Cardiac septum (tissue), 1 donor: Measurements from ENCODE around the gene CARD9. TPM values are rescaled to one million over a fixed set of nuclear protein-coding genes. Genes with fewer than 3 reads are reported as not detected.
"Not testable (repeated sequence)": the region's sequence is repeated elsewhere in the genome, so short reads cannot be mapped to it uniquely, and the experiment has no call there.

ENCODE experiments used
- DNase-seq: peaks from one replicate; pipeline ENCODE4 v3.0.0-alpha.2; 2020; ENCODE audit warnings: low spot score
- intact Hi-C: fragments of 100-400 bp; cut with DNase I; formaldehyde crosslinking; loops from one replicate; pipeline ENCODE4 v1.14.0; 2022
- long read RNA-seq: library from polyadenylated mRNA; unstranded; transcript quantifications from one replicate; pipeline ENCODE4 v2.0.0, GENCODE V29; 2021
- total RNA-seq: library from RNA; stranded (reverse); fragmentation: NEBNext Ultra II Directional; extraction: Animal tissue kit (Norgen Biotek cat#: 25700); gene quantifications from one replicate; pipeline ENCODE4 v1.2.1, GENCODE V29; 2021
- donor health status: DM: no; HTN: no; CAD: no.

CARD9 gene
- total RNA-seq: 0.70 TPM
- long read RNA-seq, partial matches to known transcripts: 0 of 2 reads
- long read RNA-seq, other reads (novel, unspliced or antisense): 1 of 2 reads

DNA sequence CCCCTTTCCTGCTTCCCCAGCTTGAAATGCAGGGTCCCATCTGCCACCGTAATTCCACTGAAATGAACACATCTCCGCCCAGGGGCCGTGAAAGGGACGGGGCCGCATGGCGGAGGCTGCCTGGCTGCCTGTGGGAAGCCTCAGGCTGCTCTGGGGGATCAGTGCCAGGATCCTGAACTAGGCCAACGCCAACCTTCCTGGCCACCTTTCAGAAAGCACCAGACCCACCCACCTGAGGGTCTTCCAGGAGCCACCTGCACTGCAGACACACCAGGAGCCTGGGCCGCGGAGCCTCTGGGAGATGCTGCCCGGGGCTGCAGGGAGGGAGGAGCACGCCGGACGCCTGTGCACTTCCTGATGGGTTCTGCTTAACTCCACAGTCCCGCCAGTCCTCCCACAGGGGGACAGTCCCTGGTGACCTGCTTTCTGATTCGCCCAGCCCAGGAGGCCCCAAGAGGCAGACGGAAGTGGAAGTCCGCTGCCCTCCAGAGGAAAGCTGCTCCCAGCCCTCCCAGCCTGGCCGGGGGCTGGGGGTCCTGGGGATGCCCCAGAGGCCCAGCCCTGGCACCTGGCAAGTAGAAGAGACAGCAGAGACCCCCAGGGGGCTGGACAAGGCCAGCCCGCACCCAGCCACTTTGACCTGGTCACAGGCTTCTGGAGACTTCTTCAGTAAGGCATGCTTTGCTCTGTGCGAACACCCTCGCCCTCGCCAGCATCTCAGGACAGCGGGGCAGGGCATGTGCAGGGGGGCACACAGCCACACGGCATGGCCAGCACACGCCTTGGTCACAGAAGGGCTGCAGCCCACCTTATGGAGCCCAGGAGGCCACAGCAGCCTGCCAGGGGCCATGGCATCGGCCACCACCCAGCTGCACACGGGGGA, at the start of gene CARD9:
Gene CARD9, minus strand, starts transcription at position 370 of the 883 bp plus-strand sequence. CDS start 1,591 bp downstream, outside the sequence.
- no peak for DNase-seq

GRCh38 chr9:136422876-136423275, 49.4 kb upstream of the CARD9 start:
- intact Hi-C loops: no loop called here
- no peak for DNase-seq

More for the DNA sequence above, at the start of gene CARD9:
- intact Hi-C loops: no loop called here

- DNase-seq: no peak
- intact Hi-C loops: no loop called here
Measured at GRCh38 chr9:136421791-136422190, 48.3 kb upstream of the CARD9 start.

DNA sequence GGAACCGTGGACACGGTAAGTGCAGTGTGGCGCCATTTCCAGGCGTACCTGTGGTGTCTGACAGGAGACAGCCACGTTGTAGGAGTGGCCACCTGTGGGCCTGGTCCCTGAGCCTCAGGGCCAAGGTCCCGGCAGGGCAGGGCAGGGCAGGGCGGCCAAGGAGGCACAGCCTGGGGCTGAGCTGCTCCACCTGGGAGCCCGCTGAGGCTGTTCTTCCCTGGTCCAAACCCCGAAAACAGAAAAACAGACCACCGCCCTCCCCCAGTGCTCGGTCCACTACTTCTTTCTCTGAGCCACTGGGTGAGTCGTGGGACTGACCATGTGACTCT, 45.6 kb upstream of the CARD9 start:
- intact Hi-C loops: no loop called here
- DNase-seq: no peak

GRCh38 chr9:136418182-136419091, 45.0 kb upstream of the CARD9 start:
- DNase-seq: no peak
- intact Hi-C loops: no loop called here

GRCh38 chr9:136416914-136417313, 43.4 kb upstream of the CARD9 start:
- intact Hi-C loops: no loop called here
- no peak for DNase-seq

DNA sequence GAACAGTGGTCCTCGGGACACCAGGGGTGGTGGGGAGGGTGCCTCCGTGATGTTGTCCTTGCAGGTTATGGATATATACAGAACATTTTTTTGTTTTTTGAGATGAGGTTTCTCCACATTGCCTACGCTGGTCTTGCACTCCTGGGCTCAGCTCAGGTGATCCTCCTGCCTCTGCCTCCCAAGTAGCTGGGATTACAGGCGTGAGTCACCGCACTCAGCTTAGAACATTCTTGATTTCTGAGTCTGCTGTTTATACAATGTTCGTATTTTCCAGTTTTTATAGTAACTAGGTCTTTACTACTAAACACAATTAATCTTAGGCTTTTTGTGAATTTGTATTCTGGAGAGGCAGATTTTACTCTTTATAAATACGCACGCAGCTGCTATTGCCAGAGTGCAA, 43.0 kb upstream of the CARD9 start:
- intact Hi-C loops: no loop called here
- no peak for DNase-seq

GRCh38 chr9:136412962-136413361, 39.5 kb upstream of the CARD9 start:
- no peak for DNase-seq

DNA sequence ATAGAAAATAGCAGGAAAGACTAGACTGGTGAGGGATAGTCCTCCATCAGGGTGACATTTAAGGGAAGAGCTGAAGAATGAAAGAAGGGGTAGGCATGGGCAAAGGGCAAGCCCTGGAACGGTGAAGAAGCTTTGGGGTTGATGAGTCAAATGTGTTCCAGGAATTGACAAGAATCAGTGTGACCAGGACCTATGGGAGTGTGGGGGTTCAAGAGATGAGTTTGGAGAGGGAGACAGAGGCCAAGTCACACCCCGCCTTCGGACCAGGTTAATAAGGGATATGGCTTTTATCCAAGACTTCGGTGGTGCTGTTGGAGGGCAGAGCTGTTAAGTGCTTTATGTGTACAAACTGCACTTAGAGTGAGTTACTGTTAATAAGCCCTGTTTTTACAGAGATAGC, 37.9 kb upstream of the CARD9 start:
- intact Hi-C loops: loop anchor here (1.0 kb wide), 1 partner anchor 27 kb away; no protein-coding TSS in a partner anchor
- no peak for DNase-seq

More at GRCh38 chr9:136412962-136413361, 39.5 kb upstream of the CARD9 start:
- intact Hi-C loops: no loop called here

GRCh38 chr9:136410500-136411287, 37.2 kb upstream of the CARD9 start, which contains the start of the genes ENTR1 and PMPCA:
Gene ENTR1 (minus strand): TSS chr9:136410614. CDS start chr9:136410397, 217 bp downstream.
Gene PMPCA (plus strand): TSS chr9:136410658. CDS start chr9:136410669, 11 bp downstream.
- intact Hi-C loops: loop anchor here (1.0 kb wide), 1 partner anchor 28 kb away; no protein-coding TSS in a partner anchor

DNA sequence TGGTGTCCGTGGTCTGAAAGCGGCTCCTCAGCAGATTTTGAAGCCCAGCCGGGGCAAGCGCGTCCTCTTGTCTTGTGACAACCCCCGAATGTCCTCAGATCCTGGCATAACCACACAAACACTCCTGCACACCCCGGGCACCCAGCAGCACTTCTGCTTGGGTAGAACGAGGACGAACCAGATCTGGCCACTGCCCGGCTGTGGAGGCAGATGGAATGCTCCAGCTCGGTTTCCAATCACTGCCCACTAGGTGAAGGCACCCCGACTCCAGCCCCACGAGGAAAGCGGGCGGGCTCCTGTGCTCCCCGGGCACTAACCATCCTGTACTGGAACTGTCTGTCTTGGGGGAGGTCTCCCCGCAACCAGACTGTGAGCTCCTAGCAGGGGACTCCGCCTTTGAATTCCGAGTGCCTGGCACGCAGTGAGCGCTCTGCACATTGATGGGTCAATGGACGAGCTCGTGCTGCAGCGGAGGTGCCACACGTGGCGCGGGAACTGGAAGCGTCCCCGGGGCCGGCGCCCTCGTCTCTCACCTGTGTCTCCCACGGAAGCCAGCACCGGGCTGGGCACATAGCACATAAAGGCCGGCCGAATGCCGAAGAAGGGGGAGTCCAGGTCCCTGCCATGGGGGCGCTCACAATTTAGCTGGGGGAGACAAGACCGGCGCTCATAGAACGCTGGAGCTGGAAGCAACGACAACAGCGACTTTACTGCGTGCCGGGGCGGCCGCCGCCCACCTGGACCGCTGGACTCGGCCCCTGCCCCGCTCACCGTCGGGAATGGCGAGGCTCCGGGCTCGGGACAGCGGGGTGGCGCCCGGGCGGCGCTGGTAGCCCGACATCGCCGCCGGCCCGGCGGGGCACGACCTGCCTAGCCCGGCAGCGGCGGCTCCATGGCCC, 36.3 kb upstream of the CARD9 start:
- intact Hi-C loops: no loop called here
- DNase-seq: no peak

More at GRCh38 chr9:136410500-136411287, 37.2 kb upstream of the CARD9 start, which contains the start of the genes ENTR1 and PMPCA:
- DNase-seq: peak; percentile 99

DNA sequence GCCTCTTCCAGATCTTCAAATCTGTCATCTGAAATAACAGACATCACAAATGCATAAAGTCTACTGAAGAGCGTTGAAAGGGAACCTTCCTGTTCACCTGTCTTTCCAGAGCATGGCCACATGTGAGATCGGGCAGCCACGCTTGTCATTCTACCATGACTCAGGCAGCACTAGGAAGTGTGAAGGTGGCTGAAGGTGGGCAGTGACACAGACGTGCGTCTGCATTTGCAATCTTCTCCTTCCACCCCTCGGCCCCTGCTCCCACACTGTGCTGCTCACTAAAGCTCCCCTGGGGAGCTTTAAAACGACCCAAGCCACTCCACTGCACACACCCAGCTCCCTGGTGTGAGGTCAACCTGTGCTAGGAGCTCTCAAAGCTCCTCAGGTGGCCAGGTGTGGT, 34.4 kb upstream of the CARD9 start:
- intact Hi-C loops: no loop called here
- no peak for DNase-seq

DNA sequence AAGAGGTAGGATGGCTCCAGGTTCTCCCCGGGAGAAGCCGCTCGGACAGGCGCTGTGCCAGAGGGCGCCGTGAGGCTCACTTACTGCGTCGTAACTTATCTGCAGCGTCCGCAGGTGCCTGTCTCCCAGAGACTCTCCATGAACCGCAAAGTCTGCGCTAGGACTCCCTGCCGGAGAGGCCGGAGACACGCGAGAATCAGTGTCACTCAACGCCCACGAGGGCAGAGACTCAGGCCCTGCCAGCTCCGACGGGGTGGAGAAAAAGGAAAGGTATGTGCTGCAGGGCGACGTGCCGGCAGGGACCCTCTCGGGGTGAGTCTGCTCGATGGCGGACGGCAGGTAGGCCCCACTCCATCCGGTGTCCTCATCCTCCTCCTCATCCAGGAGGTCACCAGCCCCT, 33.6 kb upstream of the CARD9 start:
- DNase-seq, intact Hi-C loops: not testable (repeated sequence)

- intact Hi-C loops, DNase-seq: not testable (repeated sequence)
Measured at GRCh38 chr9:136405904-136406303, 32.4 kb upstream of the CARD9 start.

- intact Hi-C loops: no loop called here
Measured at GRCh38 chr9:136405481-136405880, 32.0 kb upstream of the CARD9 start.

GRCh38 chr9:136404801-136405136, 31.3 kb upstream of the CARD9 start:
- no peak for DNase-seq
- intact Hi-C loops: no loop called here

More at GRCh38 chr9:136405481-136405880, 32.0 kb upstream of the CARD9 start:
- no peak for DNase-seq

DNA sequence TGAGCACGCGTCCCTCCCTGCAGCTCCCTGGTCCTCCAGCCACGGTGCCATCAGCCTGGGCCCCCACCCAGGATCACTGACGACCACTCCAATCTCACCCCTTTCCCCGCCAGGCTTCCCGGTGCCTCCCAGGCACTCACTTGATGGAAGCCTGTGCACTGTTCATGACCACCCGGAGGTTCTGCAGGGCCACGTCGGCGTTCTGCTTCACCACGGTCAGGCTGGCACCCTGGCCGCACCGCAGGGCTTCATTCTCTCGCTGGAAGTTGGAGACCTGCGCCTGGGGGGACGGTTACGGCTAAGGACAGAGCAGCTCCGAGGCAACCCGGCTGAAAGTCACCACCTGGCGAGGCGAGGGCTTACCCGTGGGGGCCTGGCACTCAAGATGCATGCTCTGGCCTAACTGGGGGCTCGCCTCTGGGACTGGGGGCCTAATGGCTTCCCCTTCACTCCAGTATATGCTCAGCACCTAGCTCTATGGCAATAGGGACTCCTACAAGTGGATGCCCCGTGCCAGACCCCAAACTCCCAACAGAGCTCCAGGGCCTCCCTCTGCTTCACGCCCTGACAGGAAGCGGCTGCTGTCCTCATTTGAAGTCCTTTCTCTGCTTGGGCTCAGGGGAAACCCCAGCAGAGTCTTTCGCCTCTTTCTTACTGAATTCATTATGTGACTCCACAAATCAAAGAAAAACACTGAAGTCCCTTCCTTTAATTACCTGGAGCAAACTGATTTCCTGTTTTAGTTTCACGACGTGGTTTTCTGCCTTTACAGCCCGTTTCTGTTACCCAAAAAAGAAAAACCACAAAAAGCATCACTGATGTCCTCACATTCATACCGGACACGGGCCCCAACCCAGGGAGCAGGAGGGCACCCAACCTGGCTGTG, 30.7 kb upstream of the CARD9 start:
- intact Hi-C loops: no loop called here
- DNase-seq: no peak
